OCI-LY7 (cell line): ENCODE results near the gene TTI1. TPM values are rescaled to one million over a fixed set of nuclear protein-coding genes. Genes with fewer than 3 reads are reported as not detected.

Experiments used
- BruUV-seq: library from RNA; stranded (reverse); fragments of 400-500 nt; replicated peaks from 2 replicates; lab custom pipeline; 2021; lab: Mats Ljungman, UMichigan
- CTCF ChIA-PET: fragments of 300-600 bp; sonication (Branson Sonifier 250); formaldehyde crosslinking; loops from one replicate; lab custom pipeline; 2022; ENCODE audit warnings: antibody characterized with exemption; ENCODE audit not compliant: unreplicated experiment; lab: Charles Lee
- POLR2A ChIA-PET: fragments of 300-600 bp; sonication (Branson Sonifier 250); formaldehyde crosslinking; loops from one replicate; lab custom pipeline; 2022; ENCODE audit warnings: antibody characterized with exemption; lab: Charles Lee
- DNase-seq: peaks from one replicate; pipeline ENCODE4 v3.0.0-alpha.2; 2015; ENCODE audit warnings: low spot score
- H2AFZ ChIP-seq: fragments of 200-600 bp; sonication (generic), shearing (Covaris generic); 2 replicates; pipeline ENCODE4 v1.6.1; 2014; ENCODE audit warnings: mild to moderate bottlenecking, antibody characterized with exemption, low read length, moderate library complexity
- H3K27ac ChIP-seq: fragments of 200-600 bp; sonication (generic); 2 replicates; pipeline ENCODE4 v1.5.1; 2014; ENCODE audit warnings: mixed run types, low read depth, mild to moderate bottlenecking, moderate library complexity, low read length, inconsistent platforms; ENCODE audit not compliant: poor library complexity, severe bottlenecking
- H3K36me3 ChIP-seq: fragments of 200-600 bp; sonication (generic); 2 replicates; pipeline ENCODE4 v1.6.1; 2014; ENCODE audit warnings: mild to moderate bottlenecking, antibody characterized with exemption, low read length, moderate library complexity, mixed read lengths; ENCODE audit not compliant: insufficient read depth
- H3K4me1 ChIP-seq: fragments of 200-600 bp; sonication (generic); 2 replicates; pipeline ENCODE4 v1.5.1; 2014; ENCODE audit warnings: mild to moderate bottlenecking, low read length; ENCODE audit not compliant: insufficient read depth, poor library complexity, severe bottlenecking
- H3K4me2 ChIP-seq: fragments of 200-600 bp; sonication (generic); 2 replicates; pipeline ENCODE4 v1.6.1; 2014; ENCODE audit warnings: mild to moderate bottlenecking, low read length
- H3K4me3 ChIP-seq: fragments of 200-600 bp; sonication (generic); 2 replicates; pipeline ENCODE4 v1.5.1; 2014; ENCODE audit warnings: mild to moderate bottlenecking, low read depth, low read length; ENCODE audit not compliant: poor library complexity, severe bottlenecking
- H3K79me2 ChIP-seq: fragments of 200-600 bp; sonication (generic); 2 replicates; pipeline ENCODE4 v1.6.1; 2016; ENCODE audit warnings: low read depth, mild to moderate bottlenecking, low read length, moderate library complexity, mixed read lengths; ENCODE audit not compliant: insufficient read depth
- H3K9me2 ChIP-seq: fragments of 200-600 bp; sonication (generic); 2 replicates; pipeline ENCODE4 v1.6.1; 2016; ENCODE audit warnings: mild to moderate bottlenecking, low read length, mixed read lengths; ENCODE audit not compliant: insufficient read depth
- H3K9me3 ChIP-seq: fragments of 200-600 bp; sonication (generic); 2 replicates; pipeline ENCODE4 v1.6.1; 2014; ENCODE audit warnings: mild to moderate bottlenecking, mixed run types, low read length, mixed read lengths
- H4K20me1 ChIP-seq: fragments of 200-600 bp; sonication (generic); 2 replicates; pipeline ENCODE4 v1.6.1; 2014; ENCODE audit warnings: mild to moderate bottlenecking, antibody characterized with exemption, low read length, moderate library complexity, mixed read lengths; ENCODE audit not compliant: insufficient read depth
- CTCF ChIP-seq: fragments of 200-600 bp; sonication (generic); conservative IDR thresholded peaks from 2 replicates; pipeline ENCODE4 v1.5.1; 2014; ENCODE audit warnings: mild to moderate bottlenecking, antibody characterized with exemption, low read length, moderate library complexity, mixed read lengths
- EZH2phosphoT487 ChIP-seq: fragments of 200-600 bp; sonication (generic); IDR thresholded peaks from 2 replicates; pipeline ENCODE4 v1.6.1; 2018; ENCODE audit warnings: low read depth, borderline replicate concordance, mild to moderate bottlenecking, mixed run types, antibody characterized with exemption, low read length, moderate library complexity, mixed read lengths
- intact Hi-C: fragments of 100-400 bp; cut with micrococcal nuclease; formaldehyde crosslinking; loops from one replicate; pipeline ENCODE4 v1.10.0; 2022; ENCODE audit not compliant: unreplicated experiment
- total RNA-seq, 2 experiments: library from RNA; depleted of rRNA in 1 of 2; stranded (reverse); fragments of >200 nt in 1 of 2; shearing (Covaris generic) in 1 of 2; gene quantifications; 2 replicates each; pipeline ENCODE4 v1.2.3, GENCODE V29; 2014 to 2022

TTI1 gene
- total RNA-seq, 2 experiments from 2014 or later, result 22.4 to 28.7 TPM

DNA sequence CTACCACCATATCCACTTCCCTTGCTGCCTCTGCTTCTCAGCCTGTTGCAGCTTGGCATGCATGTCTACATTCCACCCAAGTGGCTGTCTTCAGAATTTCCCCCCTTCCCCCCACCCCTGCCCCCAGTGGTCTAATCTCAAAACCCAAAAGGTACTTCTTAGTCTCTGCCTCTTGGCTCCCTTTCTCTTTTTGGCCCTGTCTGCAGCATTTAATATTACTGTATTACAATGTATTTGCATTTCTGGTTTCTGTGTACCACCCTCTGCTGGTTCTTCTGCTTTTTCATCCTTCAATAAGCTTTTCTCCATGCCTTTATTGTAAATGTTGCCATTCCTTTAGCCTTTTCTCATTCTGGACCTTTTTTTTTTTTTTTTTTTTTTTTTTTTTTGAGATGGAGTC, 43.3 kb upstream of the TTI1 start:
- no peak overlapping the region for H3K27ac ChIP-seq
- no peak overlapping the region for H3K4me3 ChIP-seq
- H3K9me2 ChIP-seq, result no peaks in the 10 kb centered on the region
- peaks cover 4% of the 10 kb centered on the region; the same call in 1 of the 2 replicates for H3K9me3 ChIP-seq
- H4K20me1 ChIP-seq, result 0 out of 2 replicates have a peak, but pooled peaks cover 4% of the 10 kb centered on the region
- H3K4me2 ChIP-seq, result no peak overlapping the region
- POLR2A ChIA-PET, result interaction anchor here (1.6 kb wide), 1 partner anchor 17 kb away, joined by 4 read pairs; no protein-coding TSS in a partner anchor
- H3K79me2 ChIP-seq, result peaks cover 16% of the 10 kb centered on the region
- no TSS peak for BruUV-seq
- no peak for DNase-seq
- intact Hi-C loops, result no loop called here
- H2AFZ ChIP-seq, result no peak overlapping the region
- TF ChIP-seq EZH2phosphoT487 (no peak), CTCF (no peak)
- CTCF ChIA-PET, result no interaction called here
- H3K36me3 ChIP-seq, result peaks cover 94% of the 10 kb centered on the region
- no peaks in the 10 kb centered on the region for H3K4me1 ChIP-seq

GRCh38 chr20:38075161-38075998, 42.1 kb upstream of the TTI1 start:
- ChIA-PET POLR2A (interaction anchor here (0.6 to 1.6 kb wide), 2 partner anchors 18 to 139 kb away, joined by 4 read pairs; no protein-coding TSS in a partner anchor), CTCF (no interaction called here)
- intact Hi-C loops, result no loop called here
- DNase-seq, result no peak
- Histone ChIP-seq H4K20me1 (0 out of 2 replicates have a peak, but pooled peaks cover 4% of the 10 kb centered on the region), H2AFZ (no peak overlapping the region), H3K36me3 (peaks cover 94% of the 10 kb centered on the region), H3K9me2 (no peaks in the 10 kb centered on the region), H3K4me1 (no peaks in the 10 kb centered on the region), H3K9me3 (peaks cover 4% of the 10 kb centered on the region; the same call in 1 of the 2 replicates), H3K27ac (no peak overlapping the region), H3K4me2 (no peak overlapping the region), H3K79me2 (peaks cover 8% of the 10 kb centered on the region; the same call in 1 of the 2 replicates), H3K4me3 (no peak overlapping the region)
- TF ChIP-seq CTCF, result no peak
- no peak for TF ChIP-seq EZH2phosphoT487
- TSS peak; percentile 1 for BruUV-seq
